HG02610 (cell line): ENCODE measurements around the gene CYREN.
A peak's percentile ranks its signal among the peaks of the same experiment; 100 is the strongest.
"Not testable (repeated sequence)": the region's sequence is repeated elsewhere in the genome, so short reads cannot be mapped to it uniquely, and the experiment has no call there.

Experiments used
- ATAC-seq: cut with Tn5 transposase; IDR thresholded peaks from one replicate; pipeline ENCODE4 v1.9.1; 2021; ENCODE audit warnings: mild to moderate bottlenecking, moderate library complexity; ENCODE audit not compliant: unreplicated experiment

CYREN gene, protein sequence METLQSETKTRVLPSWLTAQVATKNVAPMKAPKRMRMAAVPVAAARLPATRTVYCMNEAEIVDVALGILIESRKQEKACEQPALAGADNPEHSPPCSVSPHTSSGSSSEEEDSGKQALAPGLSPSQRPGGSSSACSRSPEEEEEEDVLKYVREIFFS

DNA sequence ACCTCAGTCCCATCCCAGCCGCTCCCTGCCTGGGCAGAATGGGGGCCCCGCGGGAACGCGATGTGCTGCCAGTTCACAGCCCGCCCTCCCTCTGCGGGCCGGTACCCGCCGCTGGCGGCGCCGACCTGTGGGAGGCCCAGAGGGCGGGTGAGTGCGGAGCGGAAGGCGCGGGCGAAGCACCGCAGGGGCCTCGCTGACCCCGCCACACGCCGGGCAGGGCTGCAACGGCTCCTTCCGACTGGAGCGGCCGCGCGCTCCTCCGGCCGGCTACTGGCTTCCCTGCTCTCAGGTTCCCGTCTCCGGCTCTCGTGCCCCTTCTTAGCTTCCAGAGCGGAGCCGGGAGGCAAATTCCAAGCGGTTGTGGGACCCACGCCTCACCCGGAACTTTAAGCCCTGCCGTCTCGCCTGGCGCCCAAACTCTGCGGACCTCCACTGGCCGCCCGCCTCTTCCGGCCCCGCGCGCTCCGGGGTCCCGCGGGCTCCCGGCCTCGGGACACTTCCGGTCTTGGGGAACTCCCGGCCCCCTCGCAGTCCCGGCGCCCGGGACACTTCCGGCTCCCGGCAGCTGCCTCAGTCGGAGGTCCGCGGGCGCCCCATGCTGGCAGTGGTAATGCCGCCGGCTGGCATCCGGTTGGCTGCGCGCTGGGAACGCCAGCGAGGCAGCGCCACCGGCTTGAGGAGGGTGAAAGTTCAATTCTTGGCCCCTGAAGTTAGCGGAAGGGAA, at the start of gene CYREN:
Gene CYREN, minus strand, starts transcription at position 434 of the 724 bp plus-strand sequence. CDS start 1,785 bp downstream, outside the sequence.
- peak; percentile 74 for ATAC-seq

DNA sequence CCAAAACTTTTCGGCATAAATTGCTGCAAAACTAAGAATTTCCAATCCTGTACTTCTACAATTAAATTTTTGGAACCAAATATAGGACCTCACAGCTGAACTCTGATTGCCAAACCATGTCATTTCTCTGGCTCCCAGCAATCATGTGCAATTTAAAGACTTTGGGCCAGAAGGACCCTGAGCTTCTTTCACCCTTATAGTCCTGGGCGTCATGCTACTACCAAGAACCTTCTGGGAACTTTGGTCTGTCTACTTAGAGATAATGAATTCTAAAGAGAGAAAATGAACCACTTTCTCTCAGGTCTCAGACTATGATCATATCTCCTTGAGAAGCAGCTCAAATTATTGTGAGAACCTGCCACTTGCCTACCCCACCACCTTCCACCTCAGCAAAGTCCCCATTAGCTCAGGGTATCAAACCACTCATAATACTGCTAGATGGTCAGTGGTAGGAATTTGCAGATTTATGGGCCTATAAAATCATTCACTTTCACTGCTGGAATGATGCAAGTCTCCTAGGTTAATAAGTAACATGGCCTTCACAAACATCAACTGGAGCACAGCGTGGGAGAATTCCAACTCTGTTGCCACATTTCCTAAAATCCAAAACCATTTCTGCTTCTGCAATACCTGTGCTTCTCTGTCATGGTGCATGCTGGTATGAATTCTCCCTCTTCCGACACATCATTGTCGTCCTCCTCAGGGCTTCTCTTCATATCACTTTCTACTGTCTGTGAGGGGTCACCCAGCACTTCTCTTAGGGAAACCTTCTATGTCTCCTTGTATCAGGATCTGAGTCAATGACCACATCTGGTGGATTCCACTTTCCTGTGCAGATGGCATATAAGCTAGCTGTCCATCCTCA, 47.4 kb upstream of the CYREN start:
- ATAC-seq = no peak

DNA sequence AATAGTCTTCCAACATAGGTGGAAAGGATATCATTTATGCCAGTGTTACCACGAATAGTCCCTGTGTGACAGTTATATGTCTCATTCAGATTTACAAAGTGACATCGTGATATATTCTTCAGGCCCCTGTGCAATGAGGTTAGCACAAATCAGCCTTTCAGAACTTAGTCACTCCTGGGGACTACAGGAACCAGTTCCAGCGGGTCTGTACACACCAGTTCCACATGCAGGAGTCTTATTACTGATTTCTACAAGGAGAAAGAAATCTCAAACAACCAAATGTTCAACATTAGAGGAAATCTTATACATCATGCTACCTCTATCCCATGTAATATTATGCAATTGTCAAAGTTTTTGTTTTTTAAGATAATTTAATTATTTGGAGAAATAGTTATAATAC, 45.2 kb upstream of the CYREN start:
- no peak for ATAC-seq

DNA sequence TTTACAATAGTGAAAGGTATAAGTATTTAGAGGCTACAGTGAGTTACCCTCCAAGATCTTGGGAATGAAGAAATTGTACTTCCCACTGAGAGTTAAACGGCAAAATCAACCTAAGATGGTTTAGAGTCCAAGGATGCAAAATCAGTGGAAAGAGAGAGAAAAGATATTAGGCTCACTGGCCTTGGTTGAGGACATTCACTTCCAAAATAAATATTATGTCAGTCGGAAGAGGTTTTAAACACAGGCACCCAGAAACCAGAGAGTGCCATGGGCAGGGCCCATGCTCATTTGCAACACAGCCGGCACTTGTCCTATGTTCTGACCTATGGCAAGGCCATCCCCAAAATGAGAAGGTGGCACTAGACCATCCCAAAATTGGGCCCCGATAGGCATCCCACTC, 44.7 kb upstream of the CYREN start:
- ATAC-seq = no peak

- ATAC-seq = no peak
Observed at GRCh38 chr7:135213831-135214230, 43.3 kb upstream of the CYREN start.

- ATAC-seq = not testable (repeated sequence)
Observed at GRCh38 chr7:135211946-135212685, 41.6 kb upstream of the CYREN start.

DNA sequence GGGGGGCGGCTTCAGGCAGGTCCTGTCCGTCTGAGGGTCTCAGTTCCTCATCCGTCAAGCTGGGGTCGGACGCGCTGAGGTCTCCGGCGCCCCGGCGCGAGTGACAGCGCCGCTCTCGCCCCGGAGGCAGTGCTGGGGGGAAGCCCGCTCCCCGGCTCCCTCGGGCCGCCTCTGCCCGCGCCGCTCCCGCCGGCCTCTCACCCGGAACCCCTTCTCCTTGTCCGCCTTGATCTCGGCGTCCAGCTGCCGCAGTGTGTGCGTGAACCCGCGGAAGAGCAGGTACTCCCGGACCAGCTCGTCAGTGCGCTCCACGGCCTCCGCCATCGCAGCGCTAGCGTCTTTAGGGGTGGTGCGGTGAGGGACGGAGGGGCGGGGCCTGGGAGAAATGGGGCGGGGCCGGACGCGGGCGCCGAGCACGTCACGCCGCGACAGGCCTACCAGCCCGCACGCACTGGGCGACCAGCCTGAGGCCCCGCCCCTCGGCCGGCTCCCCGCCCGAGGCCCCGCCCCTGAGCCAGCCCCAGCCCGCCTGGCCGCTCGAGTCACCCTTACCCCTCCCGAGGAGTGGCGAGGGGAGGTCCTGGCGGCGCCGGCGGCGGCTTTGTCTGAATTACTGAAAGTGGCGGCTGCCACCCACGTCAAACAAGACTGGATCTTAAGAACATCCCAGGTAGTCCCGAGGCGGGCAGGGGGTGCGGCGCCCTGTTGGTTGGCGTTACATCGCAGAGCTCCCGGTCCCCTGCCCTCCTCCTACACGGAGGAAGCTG, 40.9 kb upstream of the CYREN start, which contains the start of gene WDR91:
Gene WDR91, minus strand, starts transcription at position 348 of the 767 bp plus-strand sequence. Its CDS starts 24 bp downstream, at position 324.
- ATAC-seq = peak; percentile 80

DNA sequence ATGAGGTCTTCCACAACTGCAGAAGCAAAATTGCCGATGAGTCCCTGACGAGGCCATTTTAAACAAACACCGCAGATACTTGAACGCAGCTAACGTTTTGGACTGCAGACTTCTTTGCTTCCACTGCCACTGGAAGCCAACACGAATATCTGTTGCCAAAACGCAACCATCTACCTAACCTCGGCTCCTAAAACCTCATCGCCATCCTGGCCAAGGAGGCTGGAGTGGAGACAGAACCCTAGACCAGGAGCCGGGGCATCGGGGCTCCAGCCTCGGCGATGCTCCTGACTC, 40.3 kb upstream of the CYREN start:
- no peak for ATAC-seq

DNA sequence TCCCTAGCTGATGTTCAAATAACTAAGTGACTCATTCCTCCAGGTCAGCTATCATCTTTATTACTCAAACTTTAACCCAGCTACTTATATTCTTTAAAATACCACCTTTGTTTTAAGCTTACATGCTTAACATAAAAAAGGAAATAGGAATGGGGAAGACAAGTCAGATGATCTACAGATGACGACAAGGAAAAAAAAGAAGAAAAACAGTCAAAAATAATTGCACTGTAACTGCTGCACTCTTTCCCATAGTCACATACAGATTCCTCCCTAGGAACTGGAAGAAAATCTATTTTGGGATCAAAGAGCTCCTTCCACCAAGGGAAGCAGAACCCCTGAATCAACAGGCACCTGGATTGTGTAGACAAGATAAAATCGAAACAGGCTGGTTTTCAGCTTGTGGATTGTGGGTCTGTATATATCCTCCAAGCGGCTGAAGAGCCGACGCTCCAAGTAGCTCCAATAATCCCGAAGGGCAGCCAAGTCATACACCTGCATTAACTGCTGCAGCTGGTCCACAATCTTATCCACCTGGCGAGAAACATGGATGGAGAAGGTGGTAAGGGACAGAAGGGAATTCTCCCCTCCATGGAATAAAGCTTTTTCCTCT, 38.8 kb upstream of the CYREN start:
- ATAC-seq = no peak

GRCh38 chr7:135208102-135208793, 37.7 kb upstream of the CYREN start:
- ATAC-seq = no peak

DNA sequence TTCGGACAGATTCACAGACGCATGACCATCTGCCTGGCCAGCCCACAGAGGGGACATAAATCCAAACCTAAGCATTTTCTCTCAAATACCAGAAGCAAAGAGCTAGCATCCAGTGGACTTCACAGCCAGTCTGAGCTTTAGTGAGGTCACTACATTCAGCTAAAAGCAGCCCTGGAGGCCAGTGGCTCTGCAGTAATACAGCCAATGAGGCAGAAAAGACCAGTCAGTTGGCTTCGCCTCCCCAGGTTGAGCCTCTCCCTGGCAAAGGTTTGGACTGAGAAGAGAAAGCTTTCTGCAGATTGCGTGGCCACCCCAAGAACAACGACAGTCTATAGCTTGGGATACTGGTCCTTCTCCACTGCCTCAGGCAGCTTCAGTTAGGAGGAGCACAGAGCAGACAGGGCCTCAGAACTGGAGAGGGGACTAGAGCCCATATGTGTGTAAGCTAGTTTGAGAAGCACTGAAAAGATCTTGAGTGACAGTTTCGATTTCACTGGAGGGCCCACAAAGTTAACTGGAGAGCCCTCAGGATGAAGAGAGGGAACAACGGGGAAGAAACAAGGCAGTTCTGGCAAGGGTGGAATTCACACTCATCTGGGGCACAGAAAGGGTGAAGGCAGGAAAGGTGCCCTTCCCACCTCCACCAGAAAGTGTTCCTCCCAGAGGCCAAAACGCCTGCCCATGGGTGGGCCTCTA, 37.0 kb upstream of the CYREN start:
- no peak for ATAC-seq

DNA sequence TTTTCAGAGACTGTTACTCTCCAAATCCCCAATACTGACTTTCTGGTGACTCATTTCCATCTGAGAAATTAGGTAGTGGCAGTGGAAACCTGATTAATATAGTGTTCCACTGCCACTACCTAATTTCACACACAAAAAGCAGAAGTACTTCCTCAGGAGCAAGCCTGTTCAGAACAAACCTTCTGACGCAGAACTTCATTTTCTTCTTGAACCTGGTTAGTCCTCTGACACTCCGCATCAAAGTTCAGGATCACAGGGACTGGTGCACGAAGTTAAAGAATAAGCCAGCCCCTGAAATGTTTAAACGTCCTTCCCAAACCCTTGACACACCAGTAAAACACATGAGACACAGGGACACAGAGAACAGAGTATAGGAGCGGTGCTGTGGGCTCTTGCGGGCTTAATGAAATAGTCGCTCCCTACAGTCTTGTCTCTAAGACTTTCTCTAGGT, 36.5 kb upstream of the CYREN start:
- ATAC-seq = peak; percentile 41

DNA sequence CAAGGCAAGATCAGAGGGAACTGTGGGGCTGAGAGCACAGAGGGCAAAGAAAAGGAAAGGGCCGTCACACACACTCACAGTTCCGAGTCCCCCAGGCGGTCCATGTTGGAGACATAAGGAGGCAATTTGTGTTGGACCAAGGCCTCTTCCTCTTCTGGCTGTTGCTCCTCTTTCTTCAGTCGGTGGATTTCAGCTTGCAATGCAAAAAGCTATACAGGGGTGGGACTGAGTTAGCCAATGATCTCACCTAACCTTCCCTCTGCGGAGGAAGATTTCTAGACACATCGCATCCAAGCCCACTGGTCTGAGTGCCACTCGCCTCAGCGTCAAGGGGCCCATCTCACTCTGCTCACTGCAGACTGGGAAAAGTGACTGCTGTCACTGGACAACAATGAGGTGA, 35.3 kb upstream of the CYREN start:
- no peak for ATAC-seq

- no peak for ATAC-seq
Observed at GRCh38 chr7:135204876-135205275, 34.4 kb upstream of the CYREN start.

DNA sequence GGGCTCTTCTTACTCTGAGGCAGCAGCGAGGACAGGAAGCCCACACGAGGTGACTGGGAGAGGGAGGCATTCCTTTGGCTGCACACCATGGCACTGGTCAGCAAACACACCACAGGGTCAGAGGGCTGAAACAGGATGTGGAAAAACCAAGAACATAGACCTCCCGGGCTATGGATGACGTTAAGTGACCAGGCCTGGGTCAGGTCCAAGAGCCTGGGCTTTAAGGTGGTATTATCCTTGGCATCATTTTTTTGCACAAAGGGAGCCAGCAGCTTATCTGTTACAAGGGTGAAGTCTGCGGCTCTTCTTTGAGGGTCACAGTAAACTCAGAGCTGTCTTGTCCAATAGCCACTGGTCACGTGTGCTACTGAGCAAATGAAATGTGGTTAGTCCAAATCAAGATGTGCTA, 33.8 kb upstream of the CYREN start:
- ATAC-seq = no peak

DNA sequence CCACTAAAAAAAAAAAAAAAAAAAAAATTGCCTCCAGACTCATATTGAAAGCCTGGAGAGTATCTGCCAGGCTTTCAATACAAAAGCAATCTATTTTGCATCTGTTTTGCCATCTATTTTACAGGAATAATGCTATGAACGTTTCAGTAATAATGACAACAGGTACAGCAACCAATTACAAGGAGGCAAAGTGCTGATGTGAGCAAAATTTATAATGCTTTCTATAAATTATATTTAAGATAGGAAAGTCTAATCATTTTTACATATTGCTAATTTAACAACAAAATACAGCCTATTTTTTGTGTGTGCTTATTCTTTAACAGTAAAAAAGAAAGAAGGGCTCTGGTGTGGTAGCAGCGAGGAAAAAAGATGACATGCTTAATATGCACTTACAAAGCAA, 30.8 kb upstream of the CYREN start:
- no peak for ATAC-seq

DNA sequence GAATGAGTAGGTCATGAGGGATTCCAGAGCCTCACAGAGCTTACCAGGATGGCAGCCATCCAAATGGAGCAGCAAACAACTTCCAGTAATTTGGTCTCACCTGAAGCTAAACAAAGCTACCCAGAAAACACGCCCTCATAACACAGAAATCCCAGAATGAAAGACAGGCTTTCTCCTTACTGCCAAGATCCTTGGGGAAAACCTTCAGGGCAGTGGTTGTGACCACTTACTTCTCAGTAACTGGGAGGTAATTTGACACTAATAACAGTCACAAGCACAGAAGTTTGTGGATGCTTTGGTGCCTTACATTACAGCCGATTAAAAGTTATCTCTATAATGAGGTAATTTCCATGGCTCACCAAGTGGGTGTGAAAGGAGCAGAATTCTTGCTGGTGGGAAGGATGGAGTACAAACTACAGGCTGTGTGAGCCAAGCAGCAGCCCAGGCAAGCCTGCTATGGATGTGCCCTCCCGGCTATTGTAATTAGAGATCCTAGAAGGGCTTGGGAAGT, 30.4 kb upstream of the CYREN start:
- no peak for ATAC-seq

DNA sequence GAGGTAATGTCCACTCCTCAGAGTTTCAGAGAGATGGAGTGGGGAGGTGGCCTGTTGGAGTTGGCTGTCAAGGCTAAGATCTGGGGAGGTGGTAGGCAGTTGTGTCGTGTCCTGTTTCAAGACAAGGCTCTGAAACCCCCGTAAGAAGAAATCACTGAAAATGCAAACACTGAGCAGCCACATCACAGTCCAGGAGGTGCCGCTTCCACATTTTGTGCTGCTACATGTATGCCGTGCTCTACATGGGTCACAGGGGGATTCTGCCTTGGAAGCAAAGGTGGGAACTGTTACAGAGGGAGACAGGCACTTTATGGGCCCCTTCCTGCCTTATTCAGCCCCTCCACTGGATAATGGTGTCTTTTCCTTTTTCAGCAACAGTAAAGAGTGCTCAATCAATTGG, 28.9 kb upstream of the CYREN start:
- no peak for ATAC-seq
